Pancreas (tissue), 10 donors: Measurements from ENCODE around the gene COPA. TPM values are rescaled to one million over a fixed set of nuclear protein-coding genes. Genes with fewer than 3 reads are reported as not detected.
A peak's percentile ranks its signal among the peaks of the same experiment; 100 is the strongest.

Experiments
- ATAC-seq, 4 donors: fragments of 200-7000 bp; cut with Tn5 transposase; one replicate each; pipeline versions ENCODE4 v1.8.0 to v1.9.1; 2020; ENCODE audit warnings: mild to moderate bottlenecking in 4 of 4, moderate library complexity in 4 of 4
- DNase-seq, 6 donors: peaks; one replicate each; pipeline ENCODE4 v3.0.0-alpha.2; 2020
- FAIRE-seq: peaks from 2 replicates; lab custom pipeline; 2012; peaks lifted over from hg19 to GRCh38; lab: Jason Lieb, UNC
- H3K27ac ChIP-seq, 4 donors: fragments of 200-600 bp; sonication (generic); 1 replicate in 3 of 4; 2 replicates in 1 of 4; pipeline versions ENCODE4 v1.5.0 to v1.8.0; 2020
- H3K27me3 ChIP-seq, 4 donors: fragments of 200-600 bp; one replicate each; pipeline ENCODE4 v1.8.0; 2021
- H3K36me3 ChIP-seq, 3 donors: fragments of 200-600 bp; sonication (generic) in 1 of 3; one replicate each; pipeline versions ENCODE4 v1.5.0 to v1.8.0; 2020 to 2021
- H3K4me1 ChIP-seq, 3 donors: fragments of 200-600 bp; one replicate each; pipeline ENCODE4 v1.8.0; 2021
- H3K4me3 ChIP-seq, 4 donors: fragments of 200-600 bp; sonication (generic) in 2 of 4; one replicate each; pipeline versions ENCODE4 v1.5.0 to v1.8.0; 2020 to 2021
- H3K9me3 ChIP-seq, 4 donors: fragments of 200-600 bp; one replicate each; pipeline ENCODE4 v1.8.0; 2021
- WGBS, 2 donors: extraction: QIAGEN DNeasy Blood & Tissue Kit; methylation state at CpG; one replicate each; pipeline ENCODE4 v1.1.7; 2013; 5-methylcytosine and 5-hydroxymethylcytosine counted together
- intact Hi-C, 3 donors: fragments of 100-400 bp; cut with DNase I; formaldehyde crosslinking; loops; one replicate each; pipeline versions ENCODE4 v1.11.1 to v1.14.2; 2022
- polyA plus RNA-seq, 2 donors: library from polyadenylated mRNA; stranded (reverse); fragments of 200-250 nt; gene quantifications; one replicate each; pipeline ENCODE4 v1.2.3, GENCODE V29; 2013
- total RNA-seq, 6 donors: library from RNA; stranded (reverse); fragmentation: NEBNext Ultra II Directional in 4 of 6; extraction: Animal tissue kit (Norgen Biotek cat#: 25700) in 4 of 6; gene quantifications; one replicate each; pipeline versions ENCODE4 v1.2.1 to v1.2.4, GENCODE V29; 2021 to 2023
- TF ChIP-seq, protein P1 (sequence below), 4 donors: fragments of 200-600 bp; sonication (generic) in 3 of 4; IDR thresholded peaks; one replicate each; pipeline versions ENCODE4 v1.5.0 to v1.8.0; 2021; ENCODE audit warnings: antibody characterized with exemption in 4 of 4
- donor health status: healthy with polysubstance abuse.
- donor health status: DM: no; HTN: no; CAD: no; lungs with moderate emphysema.
- donor health status: DM: no; HTN: no; CAD: no.
- donor health status: control.
- donor health status: control.
- donor health status: Bipolar disorder and iron deficiency.
- donor health status: DM: yes; HTN: yes; CAD: no.
- donor health status: DM: no; HTN: no; CAD: no.
- donor health status: DM: no; HTN: no; CAD: no.
- donor health status: DM: yes; HTN: yes; CAD: no.

The COPA gene
- total and polyA plus RNA-seq, 8 donors = 34.7 to 114 (median 75.9) TPM

DNA sequence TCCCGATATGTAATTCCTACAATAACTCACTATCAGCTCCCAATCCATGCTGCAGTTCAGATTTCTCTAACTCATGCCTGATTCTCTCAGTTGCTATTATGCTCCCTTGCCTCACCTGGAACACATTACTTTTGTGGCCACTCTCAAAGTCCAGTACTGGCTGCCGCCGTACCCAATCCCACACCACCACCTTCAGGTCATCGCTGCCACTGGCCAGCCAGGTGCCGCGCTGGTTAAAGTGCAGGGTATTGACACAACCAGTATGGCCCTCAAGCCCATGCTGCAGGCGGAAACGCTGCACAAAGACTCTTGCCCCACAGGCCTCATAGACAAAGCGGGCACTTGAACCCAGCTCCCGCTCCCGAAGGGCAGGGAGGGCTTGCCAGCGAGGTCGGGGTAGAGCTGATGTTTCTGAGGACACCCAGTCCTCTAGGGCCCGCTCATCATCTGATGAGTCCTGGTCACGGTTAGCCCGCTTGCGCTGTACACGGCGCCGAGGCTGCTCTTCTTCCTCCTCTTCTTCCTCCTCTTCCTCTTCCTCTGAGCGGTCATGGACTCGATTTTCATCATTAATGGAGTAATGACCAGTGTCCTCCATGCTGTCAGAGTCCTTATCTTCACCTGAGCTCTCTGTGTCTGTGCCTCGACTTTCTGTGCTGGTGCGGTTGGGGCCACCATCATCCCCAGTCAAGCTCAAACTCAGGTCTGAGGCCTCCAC is 103.3 kb downstream of the COPA start:
- intact Hi-C loops = no loop called here
- Histone ChIP-seq H3K4me1 (no peaks in the 10 kb centered on the region), H3K27ac (no peak overlapping the region), H3K9me3 (no peaks in the 10 kb centered on the region), H3K36me3 (peaks cover 0 to 61% (median 17%) of the 10 kb centered on the region in 3 donors), H3K4me3 (no peak overlapping the region), H3K27me3 (no peaks in the 10 kb centered on the region)
- DNase-seq (peak in 1 of 6 donors; percentile 45), FAIRE-seq (no peak), ATAC-seq (no peak)
- WGBS, 2 donors = 93% methylated on average over 24 of the region's 24 CpGs
- TF ChIP-seq, protein P1, sequence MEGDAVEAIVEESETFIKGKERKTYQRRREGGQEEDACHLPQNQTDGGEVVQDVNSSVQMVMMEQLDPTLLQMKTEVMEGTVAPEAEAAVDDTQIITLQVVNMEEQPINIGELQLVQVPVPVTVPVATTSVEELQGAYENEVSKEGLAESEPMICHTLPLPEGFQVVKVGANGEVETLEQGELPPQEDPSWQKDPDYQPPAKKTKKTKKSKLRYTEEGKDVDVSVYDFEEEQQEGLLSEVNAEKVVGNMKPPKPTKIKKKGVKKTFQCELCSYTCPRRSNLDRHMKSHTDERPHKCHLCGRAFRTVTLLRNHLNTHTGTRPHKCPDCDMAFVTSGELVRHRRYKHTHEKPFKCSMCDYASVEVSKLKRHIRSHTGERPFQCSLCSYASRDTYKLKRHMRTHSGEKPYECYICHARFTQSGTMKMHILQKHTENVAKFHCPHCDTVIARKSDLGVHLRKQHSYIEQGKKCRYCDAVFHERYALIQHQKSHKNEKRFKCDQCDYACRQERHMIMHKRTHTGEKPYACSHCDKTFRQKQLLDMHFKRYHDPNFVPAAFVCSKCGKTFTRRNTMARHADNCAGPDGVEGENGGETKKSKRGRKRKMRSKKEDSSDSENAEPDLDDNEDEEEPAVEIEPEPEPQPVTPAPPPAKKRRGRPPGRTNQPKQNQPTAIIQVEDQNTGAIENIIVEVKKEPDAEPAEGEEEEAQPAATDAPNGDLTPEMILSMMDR (IDR thresholded peaks at IDR 0.05) = no peak

Other genes starting within 250 kb of the COPA start
- 10 to 100 TPM; 12.9 to 24.5 (median 16.5) TPM for gene IGSF8, start 244.6 kb downstream of the COPA start, total RNA-seq
- 10 to 100 TPM; 24.7 TPM for gene IGSF8, start 244.6 kb downstream of the COPA start, polyA plus RNA-seq
- 1 to 10 TPM in 1 of 6 donors, under 1 TPM in 5; 0.34 to 2.7 (median 0.45) TPM for gene ATP1A2, start 227.5 kb downstream of the COPA start, total RNA-seq
- 1 to 10 TPM in 1 of 2 donors, under 1 TPM in 1; 0.89 to 1.6 TPM for gene ATP1A2, start 227.5 kb downstream of the COPA start, polyA plus RNA-seq
- not detected for gene ATP1A4, start 191.6 kb downstream of the COPA start, total RNA-seq
- not detected for gene ATP1A4, start 191.6 kb downstream of the COPA start, polyA plus RNA-seq
- gene CASQ1, start 152.7 kb downstream of the COPA start, total RNA-seq = not detected
- gene CASQ1, start 152.7 kb downstream of the COPA start, polyA plus RNA-seq = under 1 TPM in 1 of 2 donors, not detected in 1; 0.14 TPM
- gene PEA15, start 137.9 kb downstream of the COPA start, total RNA-seq = 10 to 100 TPM; 15.0 to 47.3 (median 23.0) TPM
- 10 to 100 TPM; 37.3 to 52.3 TPM for gene PEA15, start 137.9 kb downstream of the COPA start, polyA plus RNA-seq
- 10 to 100 TPM; 51.1 to 93.0 (median 74.5) TPM for gene DCAF8, start 80.7 kb downstream of the COPA start, total RNA-seq
- gene DCAF8, start 80.7 kb downstream of the COPA start, polyA plus RNA-seq = 100 to 1,000 TPM in 1 of 2 donors, 10 to 100 TPM in 1; 98.8 to 122 TPM
- 10 to 100 TPM; 15.0 to 27.9 (median 22.6) TPM for gene PEX19, start 58.1 kb downstream of the COPA start, total RNA-seq
- gene PEX19, start 58.1 kb downstream of the COPA start, polyA plus RNA-seq = 10 to 100 TPM in 1 of 2 donors, 1 to 10 TPM in 1; 6.8 to 18.0 TPM
- 10 to 100 TPM; 47.4 to 64.7 (median 49.6) TPM for gene NCSTN, start 133 bp upstream of the COPA start, total RNA-seq
- gene NCSTN, start 133 bp upstream of the COPA start, polyA plus RNA-seq = 10 to 100 TPM; 29.7 to 56.4 TPM
- gene NHLH1, start 23.8 kb upstream of the COPA start, total RNA-seq = not detected
- under 1 TPM; 0.11 to 0.14 TPM for gene NHLH1, start 23.8 kb upstream of the COPA start, polyA plus RNA-seq
- 1 to 10 TPM; 2.5 to 9.9 (median 4.4) TPM for gene VANGL2, start 57.3 kb upstream of the COPA start, total RNA-seq
- gene VANGL2, start 57.3 kb upstream of the COPA start, polyA plus RNA-seq = 1 to 10 TPM; 3.6 to 4.3 TPM
- under 1 TPM; 0.04 to 0.81 (median 0.26) TPM for gene SLAMF6, start 180.0 kb upstream of the COPA start, total RNA-seq
- under 1 TPM; 0.07 to 0.11 TPM for gene SLAMF6, start 180.0 kb upstream of the COPA start, polyA plus RNA-seq
- gene CD84, start 236.2 kb upstream of the COPA start, total RNA-seq = 10 to 100 TPM in 1 of 6 donors, 1 to 10 TPM in 5; 2.3 to 13.2 (median 3.7) TPM
- gene CD84, start 236.2 kb upstream of the COPA start, polyA plus RNA-seq = under 1 TPM; 0.16 to 0.57 TPM